Medulla oblongata (tissue), 1 donor: ENCODE results near the gene PHF5A.

Experiments used
- DNase-seq: peaks from one replicate; pipeline ENCODE4 v3.0.0-alpha.2; 2015; ENCODE audit errors: extremely low spot score

Gene PHF5A

GRCh38 chr22:41488076-41488475 is 19.6 kb upstream of the PHF5A start:
- DNase-seq: no peak

- peak; percentile 34 for DNase-seq
Observed at GRCh38 chr22:41487037-41487935, 18.8 kb upstream of the PHF5A start.

GRCh38 chr22:41485033-41485432 is 16.5 kb upstream of the PHF5A start:
- DNase-seq: no peak

- no peak for DNase-seq
Observed at GRCh38 chr22:41482319-41482935, 13.9 kb upstream of the PHF5A start.

- no peak for DNase-seq
Observed at GRCh38 chr22:41481925-41482318, 13.4 kb upstream of the PHF5A start.

GRCh38 chr22:41481131-41481830 is 12.8 kb upstream of the PHF5A start:
- peak; percentile 73 for DNase-seq

- DNase-seq: peak; percentile 18
Observed at GRCh38 chr22:41480397-41480735, 11.9 kb upstream of the PHF5A start.

GRCh38 chr22:41479671-41480396 is 11.3 kb upstream of the PHF5A start:
- DNase-seq: peak; percentile 91

GRCh38 chr22:41478891-41479521 is 10.5 kb upstream of the PHF5A start:
- DNase-seq: no peak

- no peak for DNase-seq
Observed at GRCh38 chr22:41478473-41478872, 10.0 kb upstream of the PHF5A start.

- no peak for DNase-seq
Observed at GRCh38 chr22:41474872-41475451, 6.5 kb upstream of the PHF5A start.

- no peak for DNase-seq
Observed at GRCh38 chr22:41471568-41471967, 3.1 kb upstream of the PHF5A start.

GRCh38 chr22:41470886-41471285 is 2.4 kb upstream of the PHF5A start:
- no peak for DNase-seq

GRCh38 chr22:41469218-41469851 is 843 bp upstream of the PHF5A start:
- peak; percentile 24 for DNase-seq

GRCh38 chr22:41461901-41462300 is 6.6 kb downstream of the PHF5A start:
- no peak for DNase-seq

- DNase-seq: peak; percentile 78
Observed at GRCh38 chr22:41460071-41460470, 8.4 kb downstream of the PHF5A start.

GRCh38 chr22:41459431-41459830 is 9.1 kb downstream of the PHF5A start:
- no peak for DNase-seq

GRCh38 chr22:41458161-41458728 is 10.2 kb downstream of the PHF5A start:
- DNase-seq: no peak

- DNase-seq: peak; percentile 100
Observed at GRCh38 chr22:41448189-41448808, 20.2 kb downstream of the PHF5A start.
